Activated CD8-positive, alpha-beta T cell treated with anti-CD3 and anti-CD28 coated beads for 36 hours (primary cell): ENCODE results near the gene CYFIP2. TPM values are rescaled to one million over a fixed set of nuclear protein-coding genes. Genes with fewer than 3 reads are reported as not detected.

ENCODE experiments used
- ATAC-seq: fragments of 200-7000 bp; cut with Tn5 transposase; one replicate; pipeline ENCODE4 v1.10.0; 2021; ENCODE audit warnings: mild to moderate bottlenecking, moderate library complexity
- CTCF ChIA-PET: fragments of 350-600 bp; sonication (Branson Sonifier 250); formaldehyde crosslinking; loops from one replicate; lab custom pipeline; 2021; ENCODE audit warnings: antibody characterized with exemption; lab: Charles Lee
- POLR2A ChIA-PET: fragments of 350-600 bp; sonication (Branson Sonifier 250); formaldehyde crosslinking; loops from one replicate; lab custom pipeline; 2021; ENCODE audit warnings: antibody characterized with exemption; lab: Charles Lee
- DNase-seq: peaks from one replicate; pipeline ENCODE4 v3.0.0-alpha.2; 2020
- H3K27ac Mint-ChIP-seq: one replicate; pipeline ENCODE4 v1.8.0; 2021; ENCODE audit warnings: mild to moderate bottlenecking, mixed read lengths
- H3K27me3 Mint-ChIP-seq: one replicate; pipeline ENCODE4 v1.8.0; 2021; ENCODE audit warnings: mixed read lengths
- H3K36me3 Mint-ChIP-seq: one replicate; pipeline ENCODE4 v1.8.0; 2021; ENCODE audit warnings: low read depth, mixed read lengths
- H3K4me1 Mint-ChIP-seq: one replicate; pipeline ENCODE4 v1.8.0; 2021; ENCODE audit warnings: low read depth, mixed read lengths
- H3K4me3 Mint-ChIP-seq: one replicate; pipeline ENCODE4 v1.8.0; 2021; ENCODE audit warnings: mild to moderate bottlenecking, moderate library complexity, mixed read lengths
- H3K9me3 Mint-ChIP-seq: one replicate; pipeline ENCODE4 v1.8.0; 2021; ENCODE audit warnings: mixed read lengths
- intact Hi-C: fragments of 100-400 bp; cut with micrococcal nuclease; formaldehyde crosslinking; loops from one replicate; pipeline ENCODE4 v1.10.0; 2022
- total RNA-seq, 2 experiments: library from RNA; stranded (reverse); gene quantifications; one replicate each; pipeline ENCODE4 v1.2.3, GENCODE V29; 2021
- TF ChIP-seq, protein P1 (sequence below): fragments of 200-600 bp; IDR thresholded peaks from one replicate; pipeline ENCODE4 v1.8.0; 2022; ENCODE audit warnings: antibody characterized with exemption, mild to moderate bottlenecking

Gene CYFIP2
- total RNA-seq, 2 experiments from 2014 or later: 350 to 351 TPM

GRCh38 chr5:157328277-157328912 lies 62.5 kb downstream of the CYFIP2 start:
- no peaks in the 10 kb centered on the region for H3K9me3 Mint-ChIP-seq

GRCh38 chr5:157331807-157332206 lies 65.9 kb downstream of the CYFIP2 start:
- Mint-ChIP-seq H3K9me3 (no peaks in the 10 kb centered on the region), H3K4me3 (no peak overlapping the region), H3K4me1 (peaks cover 46% of the 10 kb centered on the region), H3K27me3 (no peaks in the 10 kb centered on the region), H3K27ac (peak overlapping the region; percentile 92), H3K36me3 (peaks cover 77% of the 10 kb centered on the region)
- intact Hi-C loops: no loop called here
- no peak for DNase-seq
- peak; percentile 24 for ATAC-seq
- ChIA-PET POLR2A (no interaction called here), CTCF (interaction anchor here (1.1 to 11.5 kb wide), 3 partner anchors 11 to 28 kb away, joined by 3 to 124 read pairs (median 112); a partner anchor contains a TSS)
- TF ChIP-seq, protein P1, sequence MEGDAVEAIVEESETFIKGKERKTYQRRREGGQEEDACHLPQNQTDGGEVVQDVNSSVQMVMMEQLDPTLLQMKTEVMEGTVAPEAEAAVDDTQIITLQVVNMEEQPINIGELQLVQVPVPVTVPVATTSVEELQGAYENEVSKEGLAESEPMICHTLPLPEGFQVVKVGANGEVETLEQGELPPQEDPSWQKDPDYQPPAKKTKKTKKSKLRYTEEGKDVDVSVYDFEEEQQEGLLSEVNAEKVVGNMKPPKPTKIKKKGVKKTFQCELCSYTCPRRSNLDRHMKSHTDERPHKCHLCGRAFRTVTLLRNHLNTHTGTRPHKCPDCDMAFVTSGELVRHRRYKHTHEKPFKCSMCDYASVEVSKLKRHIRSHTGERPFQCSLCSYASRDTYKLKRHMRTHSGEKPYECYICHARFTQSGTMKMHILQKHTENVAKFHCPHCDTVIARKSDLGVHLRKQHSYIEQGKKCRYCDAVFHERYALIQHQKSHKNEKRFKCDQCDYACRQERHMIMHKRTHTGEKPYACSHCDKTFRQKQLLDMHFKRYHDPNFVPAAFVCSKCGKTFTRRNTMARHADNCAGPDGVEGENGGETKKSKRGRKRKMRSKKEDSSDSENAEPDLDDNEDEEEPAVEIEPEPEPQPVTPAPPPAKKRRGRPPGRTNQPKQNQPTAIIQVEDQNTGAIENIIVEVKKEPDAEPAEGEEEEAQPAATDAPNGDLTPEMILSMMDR: no peak

More at GRCh38 chr5:157328277-157328912, 62.5 kb downstream of the CYFIP2 start:
- POLR2A ChIA-PET: interaction anchor here (0.7 to 1.0 kb wide), 2 partner anchors 10 to 130 kb away, joined by 3 to 4 read pairs; no protein-coding TSS in a partner anchor
- TF ChIP-seq, protein P1: peak; percentile 83
- ATAC-seq (peak; percentile 97), DNase-seq (peak; percentile 69)
- H3K36me3 Mint-ChIP-seq: peaks cover 78% of the 10 kb centered on the region
- H3K4me1 Mint-ChIP-seq: peaks cover 49% of the 10 kb centered on the region
- intact Hi-C loops: loop anchor here (10.0 kb wide), 1 partner anchor 146 kb away; no protein-coding TSS in a partner anchor
- no peaks in the 10 kb centered on the region for H3K27me3 Mint-ChIP-seq
- peak overlapping the region; percentile 49 for H3K27ac Mint-ChIP-seq
- no peak overlapping the region for H3K4me3 Mint-ChIP-seq
- CTCF ChIA-PET: interaction anchor here (0.6 to 11.5 kb wide), 40 partner anchors 9 to 415 kb away, joined by 3 to 124 read pairs (median 5); partner anchors contain the start of gene LSM11

- Mint-ChIP-seq H3K27me3 (no peaks in the 10 kb centered on the region), H3K9me3 (no peaks in the 10 kb centered on the region), H3K4me1 (peaks cover 17% of the 10 kb centered on the region), H3K27ac (peak overlapping the region; percentile 23), H3K36me3 (peaks cover 75% of the 10 kb centered on the region), H3K4me3 (no peak overlapping the region)
- TF ChIP-seq, protein P1: no peak
- CTCF ChIA-PET: interaction anchor here (1.2 to 4.5 kb wide), 7 partner anchors 10 to 383 kb away, joined by 3 to 58 read pairs (median 4); a partner anchor contains a TSS
- POLR2A ChIA-PET: interaction anchor here (0.8 to 1.9 kb wide), 5 partner anchors 12 to 73 kb away, joined by 3 to 6 read pairs (median 3); no protein-coding TSS in a partner anchor
- intact Hi-C loops: no loop called here
- ATAC-seq (no peak), DNase-seq (no peak)
Measured at GRCh38 chr5:157335534-157336422, 69.9 kb downstream of the CYFIP2 start.

DNA sequence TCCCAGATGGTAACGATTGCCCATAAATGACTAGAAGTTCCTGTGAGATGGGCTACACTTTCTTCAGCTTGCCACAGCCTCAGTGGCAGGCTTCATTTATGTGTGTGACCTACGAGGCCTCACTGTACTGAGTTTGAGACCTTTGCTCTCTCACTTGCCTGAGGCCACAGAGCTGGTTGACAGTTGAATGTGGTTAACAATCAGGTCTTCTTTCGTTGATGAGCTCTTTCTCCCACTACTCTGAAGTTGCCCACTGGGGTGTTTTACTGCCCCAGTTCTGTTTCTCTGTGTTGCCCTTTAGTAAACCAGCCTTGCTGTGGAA lies 70.5 kb downstream of the CYFIP2 start:
- Mint-ChIP-seq H3K4me3 (no peak overlapping the region), H3K36me3 (peaks cover 72% of the 10 kb centered on the region), H3K27ac (peak overlapping the region; percentile 17), H3K27me3 (no peaks in the 10 kb centered on the region), H3K9me3 (no peaks in the 10 kb centered on the region), H3K4me1 (peaks cover 11% of the 10 kb centered on the region)
- DNase-seq: no peak
- intact Hi-C loops: no loop called here
- ChIA-PET CTCF (interaction anchor here (0.6 to 4.5 kb wide), 8 partner anchors 9 to 407 kb away, joined by 3 to 58 read pairs (median 4); partner anchors contain the start of gene LSM11), POLR2A (interaction anchor here (0.8 to 1.9 kb wide), 4 partner anchors 11 to 72 kb away, joined by 3 to 6 read pairs (median 3); no protein-coding TSS in a partner anchor)
- no peak for ATAC-seq
- TF ChIP-seq, protein P1: no peak
